CD14-positive monocyte (primary cell): ENCODE results near the gene FNDC3B. TPM values are rescaled to one million over a fixed set of nuclear protein-coding genes. Genes with fewer than 3 reads are reported as not detected.

ENCODE experiments used
- DNase-seq, 3 donors: peaks; one replicate each; pipeline ENCODE4 v3.0.0-alpha.2; 2011 to 2022
- H2AFZ ChIP-seq: 2 replicates; pipeline ENCODE4 v1.6.0; 2012; ENCODE audit warnings: mild to moderate bottlenecking, low read depth, low read length, inconsistent platforms; ENCODE audit not compliant: insufficient read depth, poor library complexity, severe bottlenecking
- H3K27ac ChIP-seq, 2 donors: 1 replicate in 1 of 2; 2 replicates in 1 of 2; pipeline ENCODE4 v1.5.1; 2012 to 2013; ENCODE audit warnings: low read length in 2 of 2, control low read depth in 1 of 2, inconsistent platforms in 1 of 2, low read depth in 1 of 2, mild to moderate bottlenecking in 1 of 2
- H3K27me3 ChIP-seq, 2 donors: one replicate each; pipeline versions ENCODE4 v1.6.0 to v1.6.1; 2011 to 2013; ENCODE audit warnings: low read length in 2 of 2; ENCODE audit not compliant: control insufficient read depth in 2 of 2, insufficient read depth in 2 of 2
- H3K36me3 ChIP-seq, 2 donors: replicated peaks in 1 of 2; 1 replicate in 1 of 2; 2 replicates in 1 of 2; pipeline versions ENCODE4 v1.5.1 to v1.6.1; 2012 to 2013; ENCODE audit warnings: low read length in 2 of 2, control low read depth in 1 of 2, inconsistent platforms in 1 of 2, mild to moderate bottlenecking in 1 of 2; ENCODE audit not compliant: insufficient read depth in 2 of 2, control insufficient read depth in 1 of 2
- H3K4me1 ChIP-seq, 2 donors: 1 replicate in 1 of 2; 2 replicates in 1 of 2; pipeline versions ENCODE4 v1.5.1 to v1.6.1; 2012 to 2013; ENCODE audit warnings: low read length in 2 of 2, control low read depth in 1 of 2, inconsistent platforms in 1 of 2, mild to moderate bottlenecking in 1 of 2, moderate library complexity in 1 of 2; ENCODE audit not compliant: insufficient read depth in 2 of 2, control insufficient read depth in 1 of 2
- H3K4me2 ChIP-seq: replicated peaks from 2 replicates; pipeline ENCODE3; 2012; ENCODE audit warnings: low read length, moderate library complexity, mild to moderate bottlenecking; ENCODE audit not compliant: poor library complexity, severe bottlenecking; ENCODE audit errors: extremely low read depth
- H3K4me3 ChIP-seq, 3 experiments: fragments of 200-600 bp in 1 of 3; sonication (generic) in 1 of 3; replicated peaks in 1 of 3; 1 replicate in 2 of 3; 2 replicates in 1 of 3; pipeline ENCODE4 v1.5.1; 2011 to 2013; ENCODE audit warnings: low read length in 3 of 3, mild to moderate bottlenecking in 3 of 3, control low read depth in 2 of 3, low read depth in 2 of 3, inconsistent platforms in 1 of 3, moderate library complexity in 1 of 3
- H3K79me2 ChIP-seq: 2 replicates; pipeline ENCODE4 v1.6.0; 2012; ENCODE audit warnings: mild to moderate bottlenecking, control low read depth, inconsistent platforms, low read length, moderate library complexity; ENCODE audit not compliant: insufficient read depth
- H3K9ac ChIP-seq: 2 replicates; pipeline ENCODE4 v1.6.0; 2017; ENCODE audit warnings: low read length, mild to moderate bottlenecking; ENCODE audit not compliant: insufficient read depth, poor library complexity, severe bottlenecking
- H3K9me3 ChIP-seq, 2 donors: replicated peaks in 1 of 2; 1 replicate in 1 of 2; 2 replicates in 1 of 2; pipeline versions ENCODE4 v1.5.1 to v1.6.1; 2012 to 2013; ENCODE audit warnings: low read length in 2 of 2, control low read depth in 1 of 2; ENCODE audit not compliant: control insufficient read depth in 1 of 2, insufficient read depth in 1 of 2
- H4K20me1 ChIP-seq: 2 replicates; pipeline ENCODE4 v1.6.0; 2012; ENCODE audit warnings: mild to moderate bottlenecking, low read length, control low read depth, moderate library complexity; ENCODE audit not compliant: insufficient read depth
- H3K27ac Mint-ChIP-seq, 7 donors: one replicate each; pipeline ENCODE4 v1.8.0; 2020; ENCODE audit warnings: mild to moderate bottlenecking in 7 of 7, mixed read lengths in 7 of 7, moderate library complexity in 6 of 7, inconsistent platforms in 2 of 7
- H3K27me3 Mint-ChIP-seq, 3 donors: one replicate each; pipeline ENCODE4 v1.8.0; 2021 to 2022; ENCODE audit warnings: low read depth in 3 of 3, mild to moderate bottlenecking in 3 of 3, mixed read lengths in 3 of 3, moderate library complexity in 3 of 3, inconsistent platforms in 1 of 3
- H3K36me3 Mint-ChIP-seq, 2 donors: one replicate each; pipeline ENCODE4 v1.8.0; 2020; ENCODE audit warnings: mixed read lengths in 2 of 2, inconsistent platforms in 1 of 2, mild to moderate bottlenecking in 1 of 2
- H3K4me1 Mint-ChIP-seq: one replicate; pipeline ENCODE4 v1.8.0; 2020; ENCODE audit warnings: mild to moderate bottlenecking, mixed read lengths
- H3K4me3 Mint-ChIP-seq, 2 donors: one replicate each; pipeline ENCODE4 v1.8.0; 2020; ENCODE audit warnings: mild to moderate bottlenecking in 2 of 2, mixed read lengths in 2 of 2, moderate library complexity in 1 of 2
- H3K9me3 Mint-ChIP-seq, 7 donors: one replicate each; pipeline ENCODE4 v1.8.0; 2020 to 2022; ENCODE audit warnings: mixed read lengths in 7 of 7, mild to moderate bottlenecking in 6 of 7, moderate library complexity in 6 of 7, inconsistent platforms in 2 of 7
- CTCF ChIP-seq: fragments of 200-600 bp; IDR thresholded peaks from one replicate; pipeline ENCODE4 v1.8.0; 2022; ENCODE audit warnings: antibody characterized with exemption, mild to moderate bottlenecking
- WGBS: methylation state at CpG from one replicate; pipeline ENCODE4 v1.1.5; 2013; ENCODE audit warnings: missing lambda C conversion rate; ENCODE audit not compliant: insufficient coverage; 5-methylcytosine and 5-hydroxymethylcytosine counted together
- intact Hi-C, 2 donors: fragments of 100-400 bp; cut with micrococcal nuclease; formaldehyde crosslinking; loops; one replicate each; pipeline versions ENCODE4 v1.15.0 to v1.15.1; 2023
- polyA plus RNA-seq, 3 donors: library from polyadenylated mRNA; depleted of rRNA in 1 of 3; unstranded in 2 of 3; stranded (reverse) in 1 of 3; fragments of 300-500 nt in 2 of 3; fragments of >200 nt in 1 of 3; fragmentation: Illumina TruSeq in 2 of 3; gene quantifications; 1 replicate in 2 of 3; 2 replicates in 1 of 3; pipeline ENCODE4 v1.2.3, GENCODE V29; 2012 to 2021

The FNDC3B gene
- polyA plus RNA-seq, 3 donors, result 19.6 to 36.1 (median 25.7) TPM

DNA sequence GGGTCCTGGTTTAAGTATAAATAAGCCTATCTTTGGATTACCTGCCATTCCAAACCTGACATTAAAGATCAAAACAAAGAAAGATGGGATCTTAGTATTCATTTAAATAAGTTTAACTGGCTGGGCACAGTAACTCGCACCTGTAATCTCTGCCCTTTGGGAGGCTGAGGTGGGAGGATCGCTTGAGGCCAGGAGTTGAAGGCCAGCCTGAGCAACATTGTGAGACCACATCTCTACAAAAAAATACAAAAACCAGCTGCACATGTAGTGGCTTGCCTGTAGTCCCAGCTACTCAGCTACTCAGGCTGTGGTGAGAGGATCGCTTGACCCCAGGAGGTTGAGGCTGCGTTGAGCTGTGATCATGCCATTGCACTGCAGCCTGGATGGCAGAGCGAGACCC, 176.9 kb downstream of the FNDC3B start:
- peaks cover 100% of the 10 kb centered on the region for H4K20me1 ChIP-seq
- no peak overlapping the region for H3K4me2 ChIP-seq
- no peak overlapping the region for H3K27ac ChIP-seq
- DNase-seq, result no peak
- intact Hi-C loops, result no loop called here
- peaks cover 100% of the 10 kb centered on the region for H3K79me2 ChIP-seq
- Mint-ChIP-seq H3K9me3 (no peaks in the 10 kb centered on the region), H3K27me3 (no peaks in the 10 kb centered on the region), H3K4me3 (no peak overlapping the region), H3K4me1 (peaks cover 70% of the 10 kb centered on the region), H3K36me3 (peaks cover 7 to 17% of the 10 kb centered on the region in 2 donors), H3K27ac (peak overlapping the region in 1 of 7 donors; percentile 19)
- H3K4me1 ChIP-seq, result peaks cover 7 to 34% of the 10 kb centered on the region in 2 donors
- no peaks in the 10 kb centered on the region for H3K27me3 ChIP-seq
- 100% methylated on average over 2 of the region's 5 CpGs for WGBS
- no peak for TF ChIP-seq CTCF
- H2AFZ ChIP-seq, result no peak overlapping the region
- no peak overlapping the region for H3K4me3 ChIP-seq
- H3K9ac ChIP-seq, result no peak overlapping the region
- peaks cover 0 to 11% of the 10 kb centered on the region in 2 donors for H3K36me3 ChIP-seq
- H3K9me3 ChIP-seq, result no peaks in the 10 kb centered on the region

- H3K4me3 Mint-ChIP-seq, result no peak overlapping the region
- no peak for DNase-seq
- H3K9me3 Mint-ChIP-seq, result no peaks in the 10 kb centered on the region
- H3K27me3 ChIP-seq, result no peaks in the 10 kb centered on the region
- H4K20me1 ChIP-seq, result peaks cover 100% of the 10 kb centered on the region
- no peak overlapping the region for H3K9ac ChIP-seq
- H3K4me1 Mint-ChIP-seq, result peaks cover 72% of the 10 kb centered on the region
- H2AFZ ChIP-seq, result no peak overlapping the region
- 97% methylated on average over 3 of the region's 3 CpGs for WGBS
- peak overlapping the region in 1 of 2 donors; percentile 22 for H3K27ac ChIP-seq
- no peaks in the 10 kb centered on the region for H3K27me3 Mint-ChIP-seq
- H3K36me3 Mint-ChIP-seq, result peaks cover 7 to 17% of the 10 kb centered on the region in 2 donors
- H3K4me2 ChIP-seq, result no peak overlapping the region
- H3K36me3 ChIP-seq, result peaks cover 0 to 11% of the 10 kb centered on the region in 2 donors
- intact Hi-C loops, result no loop called here
- H3K27ac Mint-ChIP-seq, result peak overlapping the region in 3 of 7 donors; percentile 36 to 56 (median 55)
- peaks cover 7 to 35% of the 10 kb centered on the region in 2 donors for H3K4me1 ChIP-seq
- H3K9me3 ChIP-seq, result no peaks in the 10 kb centered on the region
- no peak for TF ChIP-seq CTCF
- H3K79me2 ChIP-seq, result peaks cover 100% of the 10 kb centered on the region
- H3K4me3 ChIP-seq, result no peak overlapping the region
Observed at GRCh38 chr3:172216911-172217310, 177.5 kb downstream of the FNDC3B start.
